HG03558 (cell line): ENCODE data around the gene IGDCC3.

ENCODE experiments used
- ATAC-seq: cut with Tn5 transposase; IDR thresholded peaks from one replicate; pipeline ENCODE4 v1.9.1; 2021; ENCODE audit warnings: moderate number of reproducible peaks; ENCODE audit not compliant: unreplicated experiment; ENCODE audit errors: extremely low read depth

IGDCC3 gene

DNA sequence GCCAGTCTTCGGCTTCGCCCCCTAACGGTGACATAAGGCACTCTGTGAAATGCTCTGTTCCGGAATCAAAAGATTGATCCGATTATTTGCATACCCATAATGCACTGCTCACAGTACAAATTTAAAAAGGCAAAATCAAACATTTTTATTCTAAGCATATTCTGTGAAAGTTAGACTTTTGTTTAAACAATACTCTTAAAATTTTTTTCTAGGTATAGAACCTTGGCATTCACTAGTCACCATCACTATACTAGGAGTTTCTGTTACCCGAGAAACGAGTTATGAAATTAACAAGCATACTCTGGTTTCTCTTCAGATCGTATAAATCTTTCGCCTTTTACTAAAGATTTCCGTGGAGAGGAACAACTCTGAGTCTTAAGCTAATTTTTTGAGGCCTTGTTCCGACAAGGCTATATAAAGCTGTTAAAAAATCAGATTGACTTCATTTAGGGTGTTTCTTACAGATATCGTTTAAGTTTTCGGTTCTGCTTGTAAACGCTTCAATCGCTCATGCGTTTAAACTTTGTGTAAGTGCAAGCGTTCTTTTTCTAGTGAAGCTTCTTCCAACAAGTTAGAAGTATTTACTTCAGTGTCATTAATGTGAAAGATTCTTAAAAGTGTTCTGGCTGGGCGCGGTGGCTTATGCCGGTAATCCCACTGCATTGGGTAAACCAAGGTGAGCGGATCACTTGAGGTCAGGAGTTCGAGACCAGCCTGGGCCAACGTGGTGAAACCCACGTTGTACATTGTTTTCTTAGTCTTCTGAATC is 73.2 kb downstream of the IGDCC3 start, which contains the start of gene RNU5B-1:
RNU5B-1 (plus strand) TSS at position 297 of the 769 bp plus-strand sequence.
- peak; percentile 45 for ATAC-seq

DNA sequence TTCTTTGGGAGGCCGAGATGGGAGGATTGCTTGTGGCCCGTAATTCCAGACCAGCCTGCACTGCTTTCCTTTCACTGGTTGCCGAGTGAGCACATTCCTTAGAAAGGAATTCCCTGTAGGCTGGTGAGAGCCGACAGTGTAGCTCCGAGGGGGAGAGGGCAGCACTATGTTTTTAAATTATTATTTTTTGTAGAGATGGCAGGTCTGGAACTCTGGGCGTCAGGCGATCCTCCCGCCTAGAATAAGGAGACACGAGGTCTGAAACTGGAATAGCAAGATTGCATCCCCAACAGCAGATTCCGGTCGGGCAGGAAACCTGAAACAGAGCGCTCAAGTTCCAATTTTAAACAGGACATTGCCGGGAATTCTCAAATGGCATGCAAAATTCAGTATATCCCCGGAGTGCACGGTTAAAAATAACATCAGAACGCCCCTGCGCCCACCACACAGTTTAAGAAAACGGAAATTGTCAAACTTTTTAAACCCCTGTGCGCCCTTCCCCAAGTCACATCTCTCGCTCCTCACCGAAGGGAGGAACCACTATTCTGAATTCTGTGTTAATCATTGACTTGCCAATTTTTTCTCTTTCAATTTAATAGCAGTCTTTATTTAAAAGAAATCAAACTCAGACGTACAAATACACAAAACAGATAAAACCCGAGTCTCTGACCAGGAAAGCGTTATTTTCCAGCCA is 74.0 kb downstream of the IGDCC3 start:
- ATAC-seq: peak; percentile 4

DNA sequence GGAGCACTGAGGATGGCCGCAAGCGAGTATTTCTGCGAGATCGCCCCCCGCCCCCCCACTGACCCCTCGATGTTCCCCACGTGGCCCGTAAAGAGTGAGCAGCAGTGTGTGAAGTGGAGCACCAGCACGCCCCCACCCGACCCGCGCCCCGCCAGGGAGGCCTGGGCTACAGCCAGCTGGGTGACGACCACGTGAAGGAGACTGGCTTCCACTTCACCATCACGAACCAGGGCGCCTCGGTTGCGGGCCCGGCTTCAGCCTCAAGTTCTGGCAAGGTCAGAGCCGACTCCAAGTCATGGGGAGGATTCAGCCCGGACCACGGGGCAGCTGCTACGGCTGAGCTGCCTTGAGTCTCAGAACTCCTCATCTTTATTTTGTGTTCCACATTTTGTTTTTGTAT is 75.7 kb downstream of the IGDCC3 start:
- ATAC-seq: no peak

DNA sequence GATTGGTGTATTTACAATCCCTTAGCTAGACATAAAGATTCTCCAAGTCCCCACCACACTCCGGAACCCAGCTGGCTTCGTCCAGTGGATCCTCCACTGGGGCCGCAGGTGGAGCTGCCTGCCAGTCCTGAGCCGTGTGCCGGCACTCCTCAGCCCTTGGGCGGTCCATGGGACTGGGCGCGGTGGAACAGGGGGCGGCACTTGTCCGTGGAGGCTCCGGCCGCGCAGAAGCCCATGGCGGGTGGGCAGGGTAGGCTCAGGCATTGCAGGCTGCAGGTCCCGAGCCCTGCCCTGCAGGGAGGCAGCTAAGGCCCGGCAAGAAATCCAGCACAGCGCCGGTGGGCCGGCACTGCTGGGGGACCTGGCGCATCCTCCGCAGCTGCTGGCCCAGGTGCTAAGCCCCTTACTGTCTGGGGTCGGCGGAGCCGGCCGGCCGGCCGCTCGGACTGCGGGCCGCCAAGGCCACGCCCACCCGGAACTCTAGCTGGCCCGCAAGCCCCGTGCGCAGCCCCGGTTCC is 76.8 kb downstream of the IGDCC3 start:
- no peak for ATAC-seq

DNA sequence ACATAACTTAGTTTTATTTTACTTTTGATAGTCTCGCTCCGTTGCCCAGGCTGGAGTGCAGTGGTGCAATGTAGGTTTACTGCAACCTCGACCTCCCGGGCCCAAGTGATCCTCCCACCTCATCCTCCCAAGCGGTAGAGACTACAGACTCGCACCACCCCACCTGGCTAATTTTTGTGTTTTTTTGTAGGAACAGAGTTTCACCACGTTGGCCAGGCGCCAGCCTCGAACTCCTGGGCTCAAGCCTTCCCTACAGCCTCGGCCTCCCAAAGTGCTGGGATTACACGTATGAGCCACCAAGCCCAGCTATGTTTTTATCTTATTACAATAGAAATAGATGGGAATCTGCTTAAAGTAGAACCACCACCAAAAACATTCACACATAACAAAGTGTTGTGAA is 79.1 kb downstream of the IGDCC3 start:
- no peak for ATAC-seq

DNA sequence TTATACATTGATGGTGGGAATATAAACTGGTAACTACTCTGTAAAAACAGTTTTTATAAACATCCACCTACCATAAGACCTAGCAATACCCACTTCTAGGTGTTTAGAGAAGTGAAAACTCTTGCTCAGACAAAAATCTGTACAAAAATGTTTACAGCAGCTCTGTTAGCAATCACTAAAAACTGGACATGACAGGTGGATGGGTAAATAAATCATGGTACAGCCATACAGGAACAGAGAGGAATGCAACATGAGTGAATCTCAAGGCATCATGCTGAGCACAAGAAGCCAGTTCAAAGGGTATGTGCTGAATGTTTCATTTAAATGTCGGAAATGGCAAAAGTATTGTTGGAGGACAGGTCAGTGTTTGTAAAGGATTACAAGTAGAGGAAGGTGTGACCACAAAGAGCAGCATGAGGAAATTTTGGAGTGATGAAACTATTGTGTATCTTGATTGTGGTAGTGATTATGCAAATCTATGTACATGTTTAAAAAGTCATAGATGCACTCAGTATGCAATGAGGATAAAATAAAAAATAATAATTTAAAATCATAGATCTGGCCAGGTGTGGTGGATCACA is 84.8 kb downstream of the IGDCC3 start:
- ATAC-seq: no peak

DNA sequence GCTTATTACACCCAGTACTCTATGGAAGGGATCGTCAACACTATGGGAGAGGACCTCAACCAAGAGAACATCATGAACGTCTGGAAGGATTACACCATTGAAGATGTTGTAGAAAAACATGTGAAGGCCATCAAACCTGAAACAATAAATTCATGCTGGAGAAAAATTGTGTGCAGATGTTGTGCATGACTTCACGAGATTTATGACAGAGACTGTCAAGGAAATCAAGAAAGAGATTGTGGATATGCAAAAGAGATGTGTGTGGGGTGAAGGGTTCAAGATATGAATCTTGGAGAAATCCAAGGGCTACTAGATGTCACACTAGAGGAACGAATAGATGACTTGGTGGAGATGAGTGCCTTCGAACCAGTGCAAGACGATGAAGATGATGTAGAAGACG is 87.6 kb downstream of the IGDCC3 start:
- no peak for ATAC-seq

DNA sequence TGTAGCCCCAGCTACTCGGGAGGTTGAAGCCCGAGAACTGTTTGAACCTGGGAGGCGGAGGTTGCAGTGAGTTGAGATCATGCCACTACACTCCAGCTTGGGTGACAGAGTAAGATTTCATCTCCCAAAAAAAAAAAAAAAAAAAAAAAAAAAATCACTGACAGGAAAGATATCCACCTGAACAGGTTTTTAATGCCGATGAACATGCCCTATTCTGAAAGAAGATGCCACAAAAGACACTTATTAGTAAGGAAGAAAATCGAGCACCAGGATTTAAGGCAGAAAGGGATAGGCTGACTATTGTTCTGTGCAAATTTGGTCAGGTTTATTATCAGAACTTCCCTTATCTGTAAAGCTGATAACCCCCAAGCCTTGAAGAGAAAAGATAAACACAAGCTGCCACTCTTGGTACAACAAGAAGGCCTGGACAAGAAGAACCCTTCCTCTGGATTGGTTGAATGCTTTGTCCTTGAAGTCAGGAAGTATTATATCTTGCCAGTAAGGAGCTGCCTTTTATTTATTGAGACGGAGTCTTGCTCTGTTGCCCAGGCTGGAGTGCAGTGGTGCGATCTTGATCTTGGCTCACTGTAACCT is 88.4 kb downstream of the IGDCC3 start:
- ATAC-seq: no peak

DNA sequence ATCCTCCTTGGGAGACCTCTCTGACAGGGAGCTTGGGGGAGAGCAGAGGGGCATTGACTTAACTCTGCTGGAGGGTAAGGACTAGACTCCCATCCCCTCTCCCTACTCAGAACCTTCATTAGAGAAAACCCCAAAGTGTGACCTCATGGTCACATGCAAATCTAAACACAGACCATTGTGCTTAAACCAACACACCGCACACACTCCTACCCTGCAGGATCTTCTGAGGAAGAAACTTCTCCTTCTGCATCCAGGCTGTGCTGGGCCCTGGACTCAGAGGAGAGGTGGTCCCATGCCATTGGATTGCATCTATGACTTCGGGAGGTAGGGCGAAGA is 90.3 kb downstream of the IGDCC3 start:
- ATAC-seq: no peak

DNA sequence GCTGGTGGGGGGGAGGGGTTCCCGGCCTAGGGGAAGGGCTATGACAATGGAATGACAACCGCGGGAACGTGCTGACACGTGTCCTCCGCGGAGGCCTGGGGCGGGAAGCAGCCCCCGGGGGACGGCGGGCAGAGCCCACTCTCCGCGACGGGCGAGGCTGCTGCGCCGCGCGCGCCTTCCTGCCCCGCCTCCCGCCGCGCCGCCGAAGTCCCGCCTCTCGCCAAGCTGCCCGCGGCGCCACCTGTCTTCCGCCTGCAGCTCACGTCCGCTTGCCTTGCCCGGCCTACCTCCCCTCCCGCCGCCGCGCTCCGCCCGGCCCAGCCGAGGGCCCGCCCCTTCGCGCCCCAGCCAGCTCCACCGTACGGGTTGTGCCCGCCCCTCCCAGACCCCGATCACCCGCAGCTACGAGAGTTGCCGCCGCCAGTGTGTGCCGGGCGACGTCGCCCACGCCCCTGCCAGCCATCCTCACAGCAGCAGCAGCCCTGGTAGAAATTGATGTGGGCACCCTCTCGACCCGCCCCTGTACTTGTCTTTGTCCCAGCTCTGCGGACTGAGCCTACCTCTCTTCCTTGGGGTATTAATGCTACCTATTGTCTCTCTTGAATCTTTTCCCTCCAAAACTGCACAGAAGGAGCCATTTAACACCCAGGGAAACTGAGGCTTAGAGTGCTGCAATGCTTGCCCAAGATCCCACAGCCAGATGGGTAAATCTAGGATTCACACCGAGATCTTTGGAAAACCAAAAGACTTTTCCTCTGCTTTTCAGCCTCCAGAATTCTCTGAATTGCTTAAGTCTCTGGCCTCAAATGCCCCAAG is 90.9 kb downstream of the IGDCC3 start, which contains the start of gene PARP16:
PARP16 (minus strand) TSS at position 180 of the 816 bp plus-strand sequence. CDS start 457 bp downstream, outside the sequence.
- peak; percentile 68 for ATAC-seq

DNA sequence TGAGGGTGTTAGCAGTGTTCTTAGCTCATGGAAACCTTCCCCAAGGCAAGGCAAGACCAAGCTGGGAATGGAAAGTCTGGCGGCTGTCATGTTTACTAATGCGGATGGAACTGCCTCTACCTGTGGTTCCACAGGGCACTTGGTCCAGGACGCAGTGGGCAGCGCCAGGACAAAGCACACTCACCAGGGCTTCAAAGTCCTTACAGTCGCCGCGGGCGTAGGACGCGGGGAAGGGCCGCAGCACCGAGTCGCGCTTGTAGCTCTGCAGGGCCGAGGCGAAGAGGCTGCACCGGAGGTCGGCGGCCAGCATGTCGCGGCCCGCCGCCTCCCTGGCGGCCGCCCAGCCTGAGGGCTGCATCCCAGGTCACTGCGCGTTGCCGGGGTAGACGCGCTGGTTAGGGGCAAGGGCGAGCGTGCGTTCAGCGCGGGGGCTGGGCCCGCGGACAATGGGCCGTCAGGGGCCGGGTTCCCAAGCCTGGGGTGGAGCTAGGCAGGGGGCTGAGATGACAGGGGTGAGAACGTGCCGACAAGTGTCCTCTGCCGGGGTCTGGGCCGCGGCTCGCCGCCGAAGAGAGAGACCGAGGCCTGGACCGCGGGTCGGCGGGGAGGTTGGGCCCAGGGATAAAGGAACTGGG is 91.6 kb downstream of the IGDCC3 start:
- ATAC-seq: no peak

DNA sequence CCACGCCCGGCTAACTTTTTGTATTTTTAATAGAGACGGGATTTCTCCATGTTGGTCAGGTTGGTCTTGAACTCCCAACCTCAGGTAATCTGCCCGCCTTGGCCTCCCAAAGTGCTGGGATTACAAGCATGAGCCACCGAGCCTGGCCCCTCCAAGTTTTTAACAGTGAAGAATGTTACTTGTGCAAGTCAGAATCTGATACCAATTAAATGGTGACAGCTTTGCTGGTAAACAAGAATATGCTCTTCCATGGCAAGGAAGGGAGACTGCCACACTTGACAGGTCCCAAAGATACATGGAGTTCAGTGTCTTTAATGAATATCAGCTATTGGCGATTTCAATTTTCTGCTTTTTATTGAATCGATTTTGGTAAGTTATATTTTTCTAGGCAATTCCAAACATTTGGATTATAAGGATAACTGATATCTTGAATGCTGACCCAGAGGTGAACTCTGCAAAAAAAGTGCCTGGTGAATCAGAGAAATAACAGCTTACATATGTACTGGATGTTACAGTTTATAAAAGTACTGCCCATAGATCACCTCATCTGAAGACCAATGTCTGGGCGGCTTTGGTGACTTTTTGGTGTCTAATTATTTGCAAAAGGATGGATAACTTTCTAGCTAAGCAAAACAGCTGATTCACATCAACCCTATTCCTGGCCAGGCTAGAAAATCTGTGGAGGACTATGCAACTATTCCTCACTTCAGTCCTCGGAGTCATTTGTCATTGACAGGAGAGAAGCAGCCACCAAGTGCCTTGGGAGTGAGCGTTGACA is 92.3 kb downstream of the IGDCC3 start:
- no peak for ATAC-seq

DNA sequence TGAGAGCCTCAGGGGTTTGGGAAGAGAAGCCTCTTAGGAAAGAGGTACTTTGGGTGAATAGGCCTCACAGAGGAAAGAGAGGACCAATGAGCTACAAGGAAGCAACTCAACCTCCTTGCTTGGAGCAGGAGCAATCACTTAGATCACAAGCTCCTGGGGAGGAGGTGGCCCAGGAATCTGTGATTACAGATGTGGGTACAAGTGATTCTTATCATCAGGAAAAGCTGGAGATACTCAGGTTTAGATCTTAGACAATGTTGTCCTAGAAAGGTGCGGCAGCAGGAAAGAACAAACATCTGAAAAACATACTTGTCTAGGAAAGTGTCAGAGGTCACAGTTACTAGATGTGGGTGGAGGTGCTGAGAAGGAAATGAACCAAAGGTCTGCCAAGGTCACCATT is 99.3 kb downstream of the IGDCC3 start:
- ATAC-seq: no peak
